HG03457 (cell line): ENCODE data around the gene STAC.
"Not testable (repeated sequence)": the region's sequence is repeated elsewhere in the genome, so short reads cannot be mapped to it uniquely, and the experiment has no call there.

ENCODE experiments used
- ATAC-seq: cut with Tn5 transposase; IDR thresholded peaks from one replicate; pipeline ENCODE4 v1.9.1; 2021; ENCODE audit warnings: moderate number of reproducible peaks; ENCODE audit not compliant: unreplicated experiment

The STAC gene

GRCh38 chr3:36476286-36476942 is 96.1 kb downstream of the STAC start:
- ATAC-seq, result no peak

- no peak for ATAC-seq
Measured at GRCh38 chr3:36477655-36478054, 97.4 kb downstream of the STAC start.

DNA sequence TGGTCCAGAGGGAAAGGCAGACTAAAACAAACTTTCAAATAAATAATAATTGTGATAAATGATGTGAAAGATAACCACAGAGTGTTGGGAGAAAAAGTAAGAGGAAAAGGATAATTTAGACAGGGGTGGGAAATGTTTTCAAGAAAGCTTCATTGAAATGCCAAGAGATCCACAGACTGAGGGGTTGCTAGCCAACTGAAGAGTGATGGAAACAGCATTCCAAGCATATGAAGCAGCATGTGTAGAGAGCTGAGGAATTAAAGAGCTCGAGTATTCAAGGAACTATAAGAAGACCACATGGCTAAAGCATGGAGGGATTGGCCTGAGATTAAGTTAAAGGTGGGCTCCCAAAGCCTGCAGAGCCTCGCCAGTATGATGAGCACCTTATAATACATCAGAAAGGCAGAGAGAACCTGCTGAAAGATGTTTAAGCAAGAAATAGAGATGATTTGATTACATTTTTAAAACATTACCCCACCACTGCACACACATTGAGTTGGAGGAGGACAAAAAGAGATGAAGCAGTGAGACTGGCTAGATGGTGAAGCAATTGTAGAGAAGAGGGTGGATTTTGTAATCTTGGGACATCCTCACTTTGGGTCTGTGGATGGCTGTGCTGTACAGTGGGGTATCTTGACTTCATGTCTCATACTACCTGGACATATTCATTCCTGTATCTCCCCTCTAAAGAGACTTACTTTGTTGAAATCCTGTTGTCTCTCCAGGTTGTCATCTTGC is 100.8 kb downstream of the STAC start:
- no peak for ATAC-seq

DNA sequence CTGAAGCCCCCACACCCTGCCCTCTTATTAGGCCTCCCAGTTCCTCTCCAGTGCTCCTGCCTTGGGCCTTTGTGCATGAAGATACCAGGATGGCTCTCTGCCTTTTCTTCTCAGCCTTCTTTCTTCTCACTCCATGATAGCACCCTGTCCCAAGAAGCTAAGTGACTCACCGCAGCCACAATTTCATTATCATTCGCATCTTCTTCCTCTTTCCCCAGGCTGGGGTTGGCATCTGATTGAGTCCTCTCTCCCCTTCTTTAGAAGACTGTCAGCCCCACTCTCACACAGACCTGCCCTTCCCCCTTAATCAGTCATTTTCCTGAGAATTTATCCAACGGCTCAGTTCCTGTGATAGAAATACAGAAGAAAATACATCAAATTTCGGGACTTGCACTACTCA is 102.0 kb downstream of the STAC start:
- ATAC-seq, result no peak

GRCh38 chr3:36482880-36483279 is 102.6 kb downstream of the STAC start:
- ATAC-seq, result no peak

DNA sequence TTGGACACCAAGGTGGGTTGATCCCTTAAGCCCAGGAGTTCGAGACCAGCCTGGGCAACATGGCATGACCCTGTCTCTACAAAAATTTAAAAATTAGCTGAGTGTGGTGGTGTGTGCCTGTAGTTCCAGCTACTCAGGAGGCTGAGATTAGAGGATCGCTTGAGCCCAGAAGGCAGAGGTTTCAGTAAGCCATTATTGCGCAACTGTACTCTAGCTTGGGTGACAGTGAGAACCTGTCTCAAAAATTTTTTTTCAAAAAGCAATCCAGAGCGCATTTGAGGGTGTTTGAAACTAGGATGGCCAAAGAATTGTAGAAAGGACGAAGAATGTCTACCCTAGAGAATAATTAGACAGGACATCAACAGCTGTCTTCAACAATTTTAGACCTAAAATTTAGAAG is 103.4 kb downstream of the STAC start:
- ATAC-seq, result no peak

GRCh38 chr3:36484386-36484785 is 104.1 kb downstream of the STAC start:
- ATAC-seq, result no peak

DNA sequence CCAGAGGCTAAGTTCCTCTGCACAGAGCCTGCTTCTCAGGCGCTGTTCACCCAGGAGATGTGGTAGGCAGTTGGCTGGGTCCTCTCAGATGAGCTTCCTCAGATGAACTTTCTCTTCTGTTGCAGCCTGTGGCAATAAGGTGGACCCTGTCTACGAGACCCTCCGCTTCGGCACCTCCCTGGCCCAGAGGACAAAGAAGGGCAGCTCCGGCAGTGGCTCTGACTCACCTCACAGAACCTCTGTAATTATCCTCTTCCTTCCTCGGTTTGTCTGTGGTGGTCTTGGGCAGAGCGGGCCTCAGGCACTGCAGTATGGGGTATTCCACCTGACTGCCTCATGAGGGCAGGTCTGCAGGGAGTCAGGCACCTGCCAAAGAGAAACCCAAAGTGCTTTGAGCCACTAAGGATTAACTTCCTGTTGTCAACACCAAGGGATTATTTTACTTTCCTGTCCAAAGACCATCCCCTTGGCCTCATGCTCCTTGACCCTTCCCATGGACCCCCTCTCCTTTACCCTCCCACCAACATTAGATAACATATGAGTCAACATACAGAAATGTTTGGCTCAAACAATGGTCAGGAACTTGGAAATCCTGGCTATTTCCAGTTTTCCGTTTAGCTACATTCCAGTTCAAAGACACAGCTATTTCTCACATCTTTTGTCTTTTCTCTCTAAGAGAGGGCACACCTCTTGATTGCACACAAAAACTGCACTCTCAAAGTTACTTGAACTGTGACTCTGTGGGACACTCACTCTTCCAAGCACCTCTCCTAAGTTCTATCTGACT is 105.9 kb downstream of the STAC start:
- ATAC-seq, result no peak

GRCh38 chr3:36487616-36488015 is 107.3 kb downstream of the STAC start:
- no peak for ATAC-seq

DNA sequence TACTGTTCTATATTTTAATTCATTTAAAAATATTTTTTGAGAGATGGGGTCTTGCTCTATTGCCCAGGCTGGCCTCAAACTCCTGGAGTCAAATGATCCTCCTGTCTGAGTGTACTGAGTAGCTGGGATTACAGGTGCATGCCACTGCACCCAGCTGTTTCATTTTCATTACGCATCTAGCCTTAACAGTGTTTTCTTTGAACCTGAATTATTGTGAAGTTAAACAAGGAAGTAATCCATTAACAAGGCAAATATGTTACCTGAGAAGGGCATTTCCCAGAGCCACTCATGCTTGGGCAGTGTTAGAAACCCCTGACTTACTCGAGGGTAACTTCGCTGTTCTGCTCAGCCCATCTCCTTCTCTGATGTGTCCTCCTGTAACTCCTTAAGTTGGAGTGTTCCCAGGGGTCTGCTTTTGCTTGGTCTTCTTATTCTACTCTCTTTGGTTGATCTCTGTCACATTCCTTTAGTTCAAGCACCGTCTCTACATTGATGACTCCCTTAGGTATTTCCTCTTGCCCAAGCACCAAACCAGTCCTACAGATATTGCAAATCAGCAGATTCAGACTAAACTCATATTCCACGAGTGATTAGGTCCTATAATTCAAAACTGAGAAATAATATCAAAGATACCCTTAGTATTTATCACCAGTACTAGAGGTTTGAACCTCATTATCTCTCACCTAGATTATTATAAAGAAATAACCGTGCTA is 107.9 kb downstream of the STAC start:
- ATAC-seq, result no peak

DNA sequence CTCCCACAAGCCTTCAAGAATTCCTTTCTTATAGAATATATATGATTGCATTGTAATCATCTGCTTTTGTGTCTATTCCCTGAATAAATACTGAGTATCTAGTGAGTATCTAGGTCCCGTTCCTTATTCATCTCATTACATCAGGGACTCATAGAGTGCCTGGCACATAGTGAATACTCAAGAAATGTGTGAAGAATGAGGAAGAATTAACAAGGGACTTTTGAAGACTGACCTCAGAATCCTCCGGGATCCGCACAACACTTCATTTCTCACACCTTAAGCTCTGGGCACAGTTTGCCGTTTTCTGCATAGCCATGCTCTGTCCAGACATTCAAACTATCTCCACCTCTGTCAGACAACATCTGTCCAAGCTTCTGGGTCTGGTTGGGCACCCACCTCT is 108.8 kb downstream of the STAC start:
- no peak for ATAC-seq

- no peak for ATAC-seq
Measured at GRCh38 chr3:36489679-36490425, 109.5 kb downstream of the STAC start.

- no peak for ATAC-seq
Measured at GRCh38 chr3:36493051-36493450, 112.7 kb downstream of the STAC start.

- no peak for ATAC-seq
Measured at GRCh38 chr3:36494461-36495109, 114.3 kb downstream of the STAC start.

- no peak for ATAC-seq
Measured at GRCh38 chr3:36496684-36497633, 116.7 kb downstream of the STAC start.

- ATAC-seq, result not testable (repeated sequence)
Measured at GRCh38 chr3:36500053-36500452, 119.7 kb downstream of the STAC start.

DNA sequence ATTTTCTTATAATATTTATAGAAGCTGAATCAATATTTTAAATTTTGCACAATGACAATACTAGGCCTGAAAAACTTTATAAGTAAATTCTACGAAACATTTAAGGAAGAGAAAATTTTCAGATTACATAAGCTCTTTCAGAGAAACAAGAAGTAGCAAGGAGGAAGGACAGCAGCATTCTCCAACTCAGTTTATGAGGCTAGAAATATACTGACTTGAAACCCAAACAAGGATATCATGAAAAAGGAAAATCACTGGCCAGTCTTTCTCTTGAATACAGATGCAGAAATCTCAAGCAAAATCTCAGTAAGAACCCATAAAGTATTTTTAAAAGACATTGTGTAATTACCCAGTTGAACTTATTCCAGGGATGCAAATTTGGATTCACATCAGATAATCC is 121.3 kb downstream of the STAC start:
- no peak for ATAC-seq

DNA sequence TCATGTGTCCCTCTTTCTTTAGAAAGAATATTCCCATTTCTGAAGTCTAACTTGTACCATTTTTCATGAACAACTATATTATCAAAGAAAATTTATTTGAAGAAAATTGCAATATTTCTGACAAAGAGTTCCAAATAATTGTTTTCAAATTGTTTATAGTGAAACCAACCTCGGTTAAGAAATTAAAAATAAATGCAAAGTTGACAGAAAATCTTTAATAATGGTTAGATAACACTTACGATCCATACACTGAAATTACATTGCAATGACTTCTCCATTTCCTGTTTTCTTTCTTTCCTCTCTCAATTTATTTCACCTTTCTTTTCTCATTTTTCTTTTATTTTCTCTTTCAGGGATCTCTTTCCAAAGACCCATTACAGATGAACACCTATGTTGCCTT is 125.1 kb downstream of the STAC start:
- ATAC-seq, result no peak
